GM12892 (cell line): ENCODE measurements around the gene DAW1.

ENCODE experiments used
- DNase-seq: peaks from one replicate; pipeline ENCODE4 v3.0.0; 2011; ENCODE audit not compliant: insufficient read length
- FAIRE-seq: peaks from 2 replicates; lab custom pipeline; 2011; peaks lifted over from hg19 to GRCh38; lab: Jason Lieb, UNC
- POLR2A ChIP-seq: IDR thresholded peaks from 2 replicates; pipeline ENCODE4 v1.6.1; 2011; ENCODE audit warnings: low read depth, low read length, control low read depth
- POLR2AphosphoS5 ChIP-seq: IDR thresholded peaks from 2 replicates; pipeline ENCODE4 v1.6.1; 2011; ENCODE audit warnings: low read depth, low read length, control low read depth
- TAF1 ChIP-seq: IDR thresholded peaks from 2 replicates; pipeline ENCODE4 v1.6.1; 2011; ENCODE audit warnings: low read depth, mild to moderate bottlenecking, control low read depth, low read length, borderline replicate concordance

The DAW1 gene

GRCh38 chr2:227864161-227864756 is 7.2 kb upstream of the DAW1 start:
- TF ChIP-seq POLR2A (no peak), TAF1 (no peak), POLR2AphosphoS5 (no peak)
- FAIRE-seq (no peak), DNase-seq (no peak)

- DNase-seq, result no peak
- TF ChIP-seq POLR2A (no peak), POLR2AphosphoS5 (no peak), TAF1 (no peak)
- FAIRE-seq, result no peak
Observed at GRCh38 chr2:227865291-227865690, 6.1 kb upstream of the DAW1 start.

DNA sequence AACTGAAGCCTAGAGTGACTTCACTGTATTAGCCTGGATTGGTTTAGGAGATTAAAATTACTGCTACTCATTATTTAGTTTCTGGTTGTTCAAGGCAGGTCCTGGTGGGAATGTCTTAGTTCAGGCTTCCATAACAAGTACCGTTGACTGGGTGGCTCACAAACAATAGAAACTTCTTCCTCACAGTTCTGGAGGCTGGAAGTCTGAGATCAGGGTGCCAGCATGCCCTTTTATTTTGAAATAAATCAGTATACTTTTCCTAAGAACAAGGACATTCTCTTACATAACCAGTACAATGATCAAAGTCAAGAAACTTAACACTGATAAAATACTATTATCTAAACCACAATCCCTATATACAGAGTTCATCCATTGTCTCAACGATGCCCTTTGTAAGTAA is 4.0 kb upstream of the DAW1 start:
- FAIRE-seq (no peak), DNase-seq (no peak)
- no peak for TF ChIP-seq POLR2A
- TF ChIP-seq POLR2AphosphoS5, result no peak
- no peak for TF ChIP-seq TAF1

- TF ChIP-seq TAF1 (no peak), POLR2A (no peak), POLR2AphosphoS5 (no peak)
- FAIRE-seq (no peak), DNase-seq (no peak)
Observed at GRCh38 chr2:227870710-227871374, 589 bp upstream of the DAW1 start.

DNA sequence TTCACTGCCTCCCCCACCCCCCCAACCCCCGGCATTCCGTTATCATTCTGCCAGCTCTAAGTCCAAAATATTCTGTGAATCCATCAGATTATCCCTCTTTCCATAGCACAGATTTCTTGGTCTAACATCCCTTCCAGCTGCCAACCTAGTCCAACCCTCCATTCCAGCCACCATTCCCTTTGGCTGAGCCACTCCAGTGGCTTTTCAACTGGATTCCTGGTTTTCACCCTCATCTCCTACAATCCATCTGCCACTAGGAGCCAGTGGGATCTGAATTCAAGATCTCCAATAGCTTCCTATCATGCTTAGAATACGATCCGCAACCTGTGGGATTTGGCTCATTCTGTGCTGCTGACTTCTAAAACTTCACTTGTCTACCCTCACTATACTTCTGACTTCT is 1.2 kb downstream of the DAW1 start:
- DNase-seq, result no peak
- TF ChIP-seq TAF1, result no peak
- TF ChIP-seq POLR2AphosphoS5, result no peak
- TF ChIP-seq POLR2A, result no peak
- FAIRE-seq, result no peak

DNA sequence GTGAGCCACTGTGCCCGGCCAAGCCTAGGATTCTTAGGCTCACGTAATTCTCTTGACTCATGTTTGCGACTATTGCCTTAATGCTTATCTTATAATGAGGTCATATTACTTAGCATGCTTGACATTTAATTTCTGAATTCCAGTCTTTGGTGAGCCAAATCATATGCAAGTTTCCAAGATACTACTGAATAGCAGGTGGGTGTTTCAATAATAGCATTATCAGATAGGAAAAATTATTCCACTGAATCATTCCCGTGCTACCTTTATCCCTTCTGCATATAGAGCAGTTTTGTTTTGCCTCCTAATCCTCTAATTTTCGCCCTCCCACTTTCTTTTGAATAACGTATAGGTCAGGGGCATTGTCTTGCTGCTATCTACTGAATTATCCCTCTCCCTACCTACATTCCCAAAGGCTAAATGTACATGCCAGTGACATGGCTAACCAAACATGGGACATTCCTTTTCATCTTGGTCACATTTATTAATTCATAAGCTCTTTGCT is 4.9 kb downstream of the DAW1 start:
- DNase-seq (no peak), FAIRE-seq (no peak)
- TF ChIP-seq TAF1, result no peak

GRCh38 chr2:227877421-227878310 is 6.2 kb downstream of the DAW1 start:
- no peak for FAIRE-seq
- TF ChIP-seq TAF1 (no peak), POLR2AphosphoS5 (no peak), POLR2A (no peak)
- no peak for DNase-seq

DNA sequence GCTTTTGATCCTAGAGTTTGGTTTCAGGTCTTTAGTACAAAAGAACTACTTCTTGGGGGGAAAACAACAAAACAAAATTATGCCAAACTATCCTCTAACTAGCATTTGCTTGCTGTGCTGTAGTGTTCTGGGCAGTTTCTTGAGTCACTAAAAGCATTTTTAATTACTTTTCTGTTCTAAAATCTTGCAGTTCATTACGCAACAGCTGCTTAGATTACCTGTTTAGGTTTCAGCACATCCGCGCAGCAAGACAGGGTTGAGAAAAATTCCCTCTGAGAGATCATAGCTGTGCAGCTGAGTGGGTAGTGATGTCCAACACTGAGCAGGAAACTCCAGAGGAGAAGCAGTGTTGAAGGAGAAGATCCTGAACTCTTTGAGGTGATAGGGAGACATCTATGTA is 9.0 kb downstream of the DAW1 start:
- DNase-seq (no peak), FAIRE-seq (no peak)
- TF ChIP-seq POLR2AphosphoS5 (no peak), POLR2A (no peak), TAF1 (no peak)

- DNase-seq, result no peak
- no peak for TF ChIP-seq TAF1
- no peak for TF ChIP-seq POLR2A
- TF ChIP-seq POLR2AphosphoS5, result no peak
- FAIRE-seq, result no peak
Observed at GRCh38 chr2:227881866-227882517, 10.6 kb downstream of the DAW1 start.

- peak; percentile 84 for FAIRE-seq
- TF ChIP-seq POLR2A (no peak), TAF1 (no peak), POLR2AphosphoS5 (no peak)
- peak; percentile 34 for DNase-seq
Observed at GRCh38 chr2:227884511-227884947, 13.1 kb downstream of the DAW1 start.

DNA sequence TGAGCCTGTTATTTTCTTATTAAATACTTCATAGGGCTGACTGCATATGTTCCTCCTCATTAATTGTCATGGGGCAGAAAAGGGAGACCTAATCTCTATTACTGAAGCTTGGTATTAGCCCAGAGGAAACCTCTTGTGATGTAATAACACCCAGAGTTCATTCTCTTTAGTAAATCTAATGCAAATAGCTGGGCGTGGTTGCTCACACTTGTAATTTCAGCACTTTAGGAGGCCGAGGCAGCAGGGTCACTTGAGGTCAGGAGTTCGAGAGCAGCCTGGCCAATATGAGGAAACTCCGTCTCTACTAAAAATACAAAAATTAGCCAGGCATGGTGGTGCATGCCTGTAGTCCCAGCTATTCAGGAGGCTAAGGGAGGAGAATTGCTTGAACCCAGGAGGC is 14.7 kb downstream of the DAW1 start:
- DNase-seq, result no peak
- TF ChIP-seq TAF1 (no peak), POLR2AphosphoS5 (no peak), POLR2A (no peak)
- FAIRE-seq, result no peak
